Stimulated activated CD4-positive, alpha-beta T cell treated with anti-CD3 and anti-CD28 coated beads, Interleukin-4, amount 100 ng/mL, for 48 hours (primary cell): ENCODE measurements around the gene FXYD5.
"Not testable (repeated sequence)": the region's sequence is repeated elsewhere in the genome, so short reads cannot be mapped to it uniquely, and the experiment has no call there.

Source experiments
- DNase-seq, 2 donors: peaks; one replicate each; pipeline ENCODE4 v3.0.0-alpha.2; 2020; ENCODE audit warnings: low read depth in 2 of 2

FXYD5 gene

DNA sequence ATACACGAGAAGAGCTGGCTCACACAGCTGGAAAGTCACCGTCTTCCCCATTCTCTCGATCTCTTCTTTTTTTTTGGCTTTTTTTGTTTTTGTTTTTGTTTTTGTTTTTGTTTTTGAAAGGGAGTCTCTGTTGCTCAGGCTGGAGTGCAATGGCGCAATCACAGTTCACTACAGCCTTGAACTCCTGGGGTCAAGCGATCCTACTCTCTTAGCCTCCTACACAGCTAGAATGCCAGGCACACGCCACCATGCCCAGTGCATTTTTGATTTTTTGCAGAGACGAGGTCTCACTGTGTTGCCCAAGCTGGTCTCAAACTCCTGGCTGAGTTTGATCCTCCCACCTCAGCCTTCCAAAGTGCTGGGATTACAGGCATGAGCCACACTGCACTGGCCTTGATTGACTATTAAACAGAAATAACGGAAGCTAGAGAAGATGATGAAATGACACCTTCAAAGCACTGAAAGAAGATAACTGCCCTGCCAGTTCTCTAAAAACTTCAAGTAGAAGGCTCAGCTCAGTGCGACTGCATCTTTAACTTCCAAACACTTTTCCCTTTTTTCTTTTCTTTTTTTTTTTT, 34.9 kb upstream of the FXYD5 start:
- DNase-seq = no peak

GRCh38 chr19:35120492-35120891, 34.0 kb upstream of the FXYD5 start:
- no peak for DNase-seq

DNA sequence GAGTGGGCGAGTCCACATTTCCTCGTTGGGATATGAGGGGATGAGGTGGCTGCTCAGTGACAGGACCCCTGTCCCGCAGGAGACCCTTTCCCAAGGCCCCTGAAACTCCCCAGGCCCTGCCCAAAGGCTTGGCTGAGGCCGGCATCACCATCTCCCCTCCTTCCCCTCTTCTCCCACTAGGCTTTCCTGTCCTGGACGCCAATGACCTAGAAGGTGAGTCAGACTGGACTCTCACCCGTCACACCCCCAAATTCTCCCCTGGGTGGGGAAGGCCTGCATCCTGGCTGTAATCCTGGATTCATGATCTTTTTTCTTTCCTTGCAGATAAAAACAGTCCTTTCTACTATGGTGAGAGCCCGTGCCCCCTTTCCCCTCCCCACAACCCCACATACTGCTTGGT, 33.6 kb upstream of the FXYD5 start:
- DNase-seq = no peak

DNA sequence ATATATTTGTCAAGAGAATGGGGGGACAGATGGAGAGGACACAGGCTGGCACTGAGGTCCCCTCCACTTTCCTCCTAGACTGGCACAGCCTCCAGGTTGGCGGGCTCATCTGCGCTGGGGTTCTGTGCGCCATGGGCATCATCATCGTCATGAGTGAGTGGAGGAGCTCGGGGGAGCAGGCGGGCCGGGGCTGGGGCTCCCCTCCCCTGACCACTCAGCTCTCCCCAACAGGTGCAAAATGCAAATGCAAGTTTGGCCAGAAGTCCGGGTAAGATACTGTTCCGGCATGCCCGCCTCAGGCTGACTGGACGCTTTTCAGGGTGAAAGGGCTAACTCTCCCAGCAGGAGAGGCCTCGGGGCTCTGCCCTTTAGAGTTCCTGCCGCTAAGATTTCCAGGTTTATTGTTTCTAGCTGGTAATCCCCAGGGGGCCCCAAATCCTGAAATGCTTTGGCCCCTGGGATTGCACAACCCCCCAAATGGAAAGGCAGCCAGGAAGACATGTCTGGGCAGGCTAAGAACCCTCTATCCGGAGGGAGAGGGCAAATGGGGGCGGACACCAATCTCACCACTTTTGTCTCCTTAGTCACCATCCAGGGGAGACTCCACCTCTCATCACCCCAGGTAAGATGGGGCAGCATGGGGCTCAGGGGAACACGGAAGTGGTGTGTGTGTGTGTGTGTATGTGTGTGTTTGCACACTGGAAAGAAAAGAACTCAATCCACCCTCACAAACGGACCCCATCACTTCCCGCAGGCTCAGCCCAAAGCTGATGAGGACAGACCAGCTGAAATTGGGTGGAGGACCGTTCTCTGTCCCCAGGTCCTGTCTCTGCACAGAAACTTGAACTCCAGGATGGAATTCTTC, 31.6 kb upstream of the FXYD5 start:
- no peak for DNase-seq

DNA sequence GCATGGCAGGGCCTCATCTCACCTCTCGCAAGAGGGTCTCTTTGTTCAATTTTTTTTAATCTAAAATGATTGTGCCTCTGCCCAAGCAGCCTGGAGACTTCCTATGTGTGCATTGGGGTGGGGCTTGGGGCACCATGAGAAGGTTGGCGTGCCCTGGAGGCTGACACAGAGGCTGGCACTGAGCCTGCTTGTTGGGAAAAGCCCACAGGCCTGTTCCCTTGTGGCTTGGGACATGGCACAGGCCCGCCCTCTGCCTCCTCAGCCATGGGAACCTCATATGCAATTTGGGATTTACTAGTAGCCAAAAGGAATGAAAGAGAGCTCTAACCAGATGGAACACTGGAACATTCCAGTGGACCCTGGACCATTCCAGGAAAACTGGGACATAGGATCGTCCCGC, 31.0 kb upstream of the FXYD5 start:
- DNase-seq = no peak

GRCh38 chr19:35124098-35125060, 30.2 kb upstream of the FXYD5 start:
- peak; percentile 78 to 85 for DNase-seq

- DNase-seq = no peak
Measured at GRCh38 chr19:35125270-35125717, 29.2 kb upstream of the FXYD5 start.

DNA sequence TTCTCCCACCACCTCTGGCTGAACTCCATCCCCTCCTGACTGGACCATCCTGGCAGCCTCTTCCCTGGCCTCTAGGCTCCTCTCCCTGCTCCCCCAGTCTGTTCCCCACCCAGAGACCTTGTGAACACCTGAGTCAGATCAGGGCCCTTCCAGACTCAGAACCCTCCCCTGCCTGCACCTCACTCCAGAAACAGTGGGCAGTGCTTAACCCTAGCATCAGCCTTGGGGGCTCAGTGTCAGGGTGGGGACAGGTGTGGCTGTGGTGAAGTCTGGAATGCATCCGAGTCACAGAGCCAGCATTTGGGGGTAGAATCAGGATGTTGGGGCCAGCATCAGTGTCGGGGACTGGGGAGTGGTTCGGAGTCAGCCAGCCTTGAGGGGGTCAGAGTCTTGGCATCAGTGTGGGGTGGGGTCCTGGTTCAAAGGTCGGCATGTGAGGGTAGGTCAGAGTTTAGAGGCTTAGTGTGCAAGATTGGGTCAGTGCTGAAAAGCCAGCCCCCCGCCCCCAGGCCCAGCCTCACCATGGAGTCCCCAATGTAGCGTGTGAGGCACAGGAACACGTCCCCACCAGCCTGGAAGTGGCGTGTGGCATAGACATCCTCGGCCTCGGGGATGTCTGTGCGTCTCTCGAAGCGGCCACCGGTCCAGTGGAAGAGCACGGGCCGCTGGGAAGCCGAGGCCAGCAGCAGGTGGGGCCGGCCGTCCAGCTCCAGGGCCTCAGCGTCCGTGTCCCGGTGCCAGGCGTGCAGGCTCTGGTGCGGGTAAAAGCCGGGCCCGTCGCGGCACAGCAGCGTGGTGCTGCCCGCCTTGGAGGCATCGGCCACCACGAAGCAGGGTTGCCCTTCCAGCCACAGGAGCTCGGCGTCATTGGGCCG, 28.5 kb upstream of the FXYD5 start:
- DNase-seq = no peak

DNA sequence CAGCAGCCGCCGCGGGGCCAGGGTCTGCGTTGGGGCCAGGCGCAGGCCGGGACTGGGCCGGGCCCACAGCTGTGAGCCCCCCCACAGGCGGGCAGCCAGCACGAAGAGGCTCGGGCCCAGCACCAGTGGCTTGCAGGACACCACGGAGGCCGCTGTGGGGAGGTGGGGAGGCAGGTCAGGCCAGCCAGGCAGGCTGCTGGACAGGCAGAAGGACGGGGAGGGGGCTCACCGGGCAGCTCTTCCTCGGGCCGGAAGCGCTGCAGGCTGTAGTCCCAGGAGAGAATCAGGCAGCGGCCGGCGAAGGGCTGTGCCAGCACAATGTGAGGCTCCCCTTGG, 27.9 kb upstream of the FXYD5 start:
- DNase-seq = no peak

- DNase-seq = no peak
Measured at GRCh38 chr19:35127871-35128270, 26.7 kb upstream of the FXYD5 start.

DNA sequence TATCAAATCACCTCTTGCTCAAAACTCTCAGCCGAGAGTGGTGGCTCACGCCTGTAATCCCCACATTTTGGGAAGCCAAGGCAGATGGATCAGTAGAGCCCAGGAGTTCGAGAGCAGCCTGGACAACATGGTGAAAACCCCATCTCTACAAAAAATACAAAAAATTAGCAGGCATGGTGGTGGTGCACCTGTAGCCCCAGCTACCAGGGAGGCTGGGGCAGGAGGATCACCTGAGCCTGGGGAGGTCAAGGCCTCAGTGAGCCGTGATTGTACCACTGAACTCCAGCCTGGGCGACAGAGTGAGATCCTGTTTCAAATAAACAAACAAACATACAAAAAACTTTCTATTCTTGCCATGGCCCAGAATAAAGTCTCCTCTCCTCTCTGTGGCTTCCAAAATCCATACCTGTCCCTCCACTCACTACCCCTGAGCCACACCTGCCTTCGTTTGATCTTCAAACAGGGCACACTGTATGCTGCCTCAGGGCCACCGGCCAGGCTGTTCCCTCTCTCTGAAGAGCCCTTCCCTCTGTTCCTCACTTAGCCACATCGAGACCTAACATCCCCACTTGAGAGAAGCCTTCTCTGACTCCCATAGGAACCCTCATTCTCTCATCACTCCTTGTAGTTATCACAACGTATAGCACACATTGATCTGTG, 26.0 kb upstream of the FXYD5 start:
- no peak for DNase-seq

DNA sequence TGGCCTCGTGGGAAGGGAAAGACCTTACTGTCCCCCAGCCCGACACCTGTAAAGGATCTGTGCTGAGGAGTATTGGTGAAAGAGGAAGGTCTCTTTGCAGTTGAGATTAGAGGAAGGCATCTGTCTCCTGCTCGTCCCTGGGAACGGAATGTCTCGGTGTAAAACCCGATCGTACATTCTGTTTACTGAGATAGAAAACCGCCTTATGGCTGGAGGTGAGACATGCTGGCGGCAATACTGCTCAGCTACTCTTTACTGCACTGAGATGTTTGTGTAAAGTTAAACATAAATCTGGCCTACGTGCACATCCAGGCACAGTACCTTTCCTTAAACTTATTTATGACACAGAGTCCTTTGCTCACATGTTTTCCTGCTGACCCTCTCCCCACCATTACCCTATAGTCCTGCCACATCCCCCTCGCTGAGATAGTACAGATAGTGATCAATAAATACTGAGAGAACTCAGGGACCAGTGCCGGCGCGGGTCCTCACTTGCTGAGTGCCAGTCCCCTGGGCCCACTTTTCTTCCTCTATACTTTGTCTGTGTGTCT, 24.7 kb upstream of the FXYD5 start:
- not testable (repeated sequence) for DNase-seq

DNA sequence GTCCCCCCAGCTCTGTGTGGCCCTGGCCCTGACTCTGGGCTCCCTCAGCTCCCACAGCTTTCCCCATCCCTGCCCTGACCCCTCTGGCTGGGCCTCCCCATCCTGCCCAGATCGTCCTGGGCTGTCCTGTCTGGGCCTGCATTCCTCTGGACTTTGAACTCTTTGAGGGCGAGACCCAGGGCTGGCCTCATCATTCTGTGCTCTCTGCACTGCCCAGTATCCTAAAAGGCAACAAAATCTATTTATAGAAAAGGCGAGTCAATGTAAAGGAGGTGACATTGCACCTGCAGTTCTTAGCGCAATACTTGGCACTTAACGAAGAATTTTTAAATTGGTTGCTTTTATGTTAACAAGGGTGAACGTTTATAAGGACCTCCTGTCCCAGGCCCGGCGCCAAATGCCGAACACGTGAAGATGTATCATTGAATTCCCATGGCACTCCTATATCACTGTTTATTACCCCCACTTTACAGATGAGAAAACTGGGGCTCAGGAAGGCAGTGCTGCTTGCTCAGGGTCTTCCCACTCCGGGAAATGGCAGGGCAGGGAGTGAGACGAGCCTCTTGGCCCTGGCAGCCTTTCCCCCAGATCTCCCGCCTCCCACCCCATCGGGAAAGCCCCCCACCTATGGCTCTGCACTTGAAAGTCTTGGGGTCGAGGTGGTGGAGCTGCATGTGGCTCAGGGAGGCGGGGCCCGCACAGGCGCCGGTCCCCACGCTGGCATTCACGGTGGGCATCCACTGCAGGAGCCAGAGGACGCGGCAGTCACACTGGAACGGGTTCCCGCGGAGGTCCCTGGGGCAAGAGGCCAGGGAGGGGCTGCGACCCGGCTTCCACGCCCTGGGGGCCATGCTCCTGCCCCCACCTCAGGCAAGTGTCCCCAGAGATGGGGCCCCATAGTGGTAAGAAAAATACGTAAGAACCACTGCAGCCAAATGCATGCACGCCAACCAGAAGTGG, 23.5 kb upstream of the FXYD5 start:
- DNase-seq = no peak

DNA sequence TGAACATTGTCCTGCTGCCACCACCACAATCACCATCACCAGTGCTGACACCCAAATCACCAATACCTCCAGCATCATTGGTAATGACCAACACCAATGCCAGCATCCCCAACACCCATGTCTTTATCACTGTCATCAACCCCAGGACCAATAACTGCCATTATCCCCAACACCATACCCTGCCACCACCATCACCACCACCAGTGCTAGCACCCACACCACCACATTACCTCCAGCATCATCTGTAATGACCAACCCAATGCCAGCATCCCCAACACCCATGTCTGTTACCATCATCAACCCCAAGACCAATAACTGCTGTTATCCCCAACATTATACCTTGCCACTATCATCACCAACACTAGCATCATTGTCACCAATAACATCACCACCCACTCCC, 22.3 kb upstream of the FXYD5 start:
- DNase-seq = no peak

DNA sequence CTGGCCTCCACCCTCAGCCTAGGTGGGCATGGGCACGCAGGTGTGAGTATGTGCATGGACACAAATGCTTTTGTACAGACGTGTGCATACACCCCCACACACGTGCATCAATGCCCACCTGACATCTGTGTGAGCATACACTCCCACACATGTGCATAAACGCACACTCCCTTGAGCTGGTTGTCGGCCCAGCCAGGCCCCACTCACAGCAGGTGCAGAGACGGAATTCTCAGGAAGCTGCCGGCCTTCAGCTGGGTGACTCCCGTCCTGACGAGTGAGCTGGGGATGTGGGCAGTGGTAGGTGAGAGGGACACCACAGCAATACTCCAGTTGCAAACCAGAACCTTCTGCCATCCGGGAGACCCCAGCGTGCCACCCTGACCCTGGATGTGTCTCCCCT, 20.7 kb upstream of the FXYD5 start:
- DNase-seq = no peak

- DNase-seq = no peak
Measured at GRCh38 chr19:35134601-35135242, 19.8 kb upstream of the FXYD5 start, which contains the start of gene LGI4. Gene LGI4 (minus strand): TSS chr19:35135059. CDS start chr19:35134680, 379 bp downstream.

GRCh38 chr19:35135389-35135909, 19.1 kb upstream of the FXYD5 start:
- DNase-seq = peak; percentile 61 to 71

DNA sequence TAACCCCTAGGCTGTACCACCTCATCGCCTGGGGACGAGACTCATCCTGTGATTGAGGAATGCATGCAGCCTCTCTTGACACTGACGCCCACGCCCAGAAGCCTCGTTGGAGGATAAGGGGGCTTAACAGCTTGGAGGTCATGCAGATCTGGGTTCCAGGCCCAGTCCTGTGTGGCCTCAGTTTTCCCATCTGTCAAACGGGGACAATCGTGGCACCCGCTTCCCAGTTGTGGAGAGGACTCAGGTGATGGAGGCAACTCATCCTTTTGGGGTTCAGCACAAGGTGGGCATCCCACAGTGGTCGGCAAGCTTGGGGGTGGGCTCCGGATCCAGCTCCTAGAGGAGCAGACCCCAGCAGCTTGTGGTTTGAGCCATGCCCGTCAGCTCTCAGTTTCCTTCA, 18.3 kb upstream of the FXYD5 start:
- no peak for DNase-seq
